Activated CD4-positive, alpha-beta T cell treated with anti-CD3 and anti-CD28 coated beads, Interleukin-2, amount 50 U/mL, for 48 hours (primary cell): ENCODE results near the gene GNPDA1.
A peak's percentile ranks its signal among the peaks of the same experiment; 100 is the strongest.

ENCODE experiments used
- DNase-seq, 2 experiments: peaks; one replicate each; pipeline ENCODE4 v3.0.0-alpha.2; 2020

Gene GNPDA1

GRCh38 chr5:141992349-141992963, 20.4 kb downstream of the GNPDA1 start:
- DNase-seq: peak; percentile 87 to 88

- no peak for DNase-seq
Observed at GRCh38 chr5:141989720-141990119, 23.1 kb downstream of the GNPDA1 start.

- DNase-seq: no peak
Observed at GRCh38 chr5:141986072-141986471, 26.8 kb downstream of the GNPDA1 start.

- no peak for DNase-seq
Observed at GRCh38 chr5:141982626-141983025, 30.2 kb downstream of the GNPDA1 start.

- DNase-seq: no peak
Observed at GRCh38 chr5:141978389-141978788, 34.4 kb downstream of the GNPDA1 start.

- DNase-seq: no peak
Observed at GRCh38 chr5:141976176-141976575, 36.7 kb downstream of the GNPDA1 start.

- no peak for DNase-seq
Observed at GRCh38 chr5:141973871-141974595, 38.8 kb downstream of the GNPDA1 start.

- DNase-seq: no peak
Observed at GRCh38 chr5:141969783-141970771, 42.8 kb downstream of the GNPDA1 start.

GRCh38 chr5:141968914-141969608, 43.8 kb downstream of the GNPDA1 start, which contains the start of gene RNF14:
Gene RNF14, plus strand, starts transcription at chr5:141969105. Its CDS starts 4,484 bp downstream, at chr5:141973589.
- peak; percentile 93 to 94 for DNase-seq

- no peak for DNase-seq
Observed at GRCh38 chr5:141966963-141967333, 45.9 kb downstream of the GNPDA1 start.

GRCh38 chr5:141966275-141966962, 46.4 kb downstream of the GNPDA1 start:
- no peak for DNase-seq

- DNase-seq: no peak
Observed at GRCh38 chr5:141965071-141965470, 47.8 kb downstream of the GNPDA1 start.

- no peak for DNase-seq
Observed at GRCh38 chr5:141963701-141964100, 49.1 kb downstream of the GNPDA1 start.

- no peak for DNase-seq
Observed at GRCh38 chr5:141961466-141961865, 51.4 kb downstream of the GNPDA1 start.

GRCh38 chr5:141960449-141961323, 52.1 kb downstream of the GNPDA1 start:
- peak; percentile 92 to 95 for DNase-seq

- peak; percentile 27 to 36 for DNase-seq
Observed at GRCh38 chr5:141960018-141960417, 52.8 kb downstream of the GNPDA1 start.

GRCh38 chr5:141958546-141959172, 54.2 kb downstream of the GNPDA1 start:
- peak; percentile 29 to 41 for DNase-seq

GRCh38 chr5:141958113-141958512, 54.7 kb downstream of the GNPDA1 start, which contains the start of gene PCDH12:
Gene PCDH12, minus strand, starts transcription at chr5:141958202. Its CDS starts 351 bp downstream, at chr5:141957851.
- DNase-seq: peak; percentile 31 to 41

- no peak for DNase-seq
Observed at GRCh38 chr5:141957367-141957996, 55.3 kb downstream of the GNPDA1 start.

GRCh38 chr5:141954194-141954593, 58.6 kb downstream of the GNPDA1 start:
- no peak for DNase-seq
